Esophagus mucosa (tissue), 1 donor: ENCODE results near the gene PARP15. TPM values are rescaled to one million over a fixed set of nuclear protein-coding genes. Genes with fewer than 3 reads are reported as not detected.
"Not testable (repeated sequence)": the region's sequence is repeated elsewhere in the genome, so short reads cannot be mapped to it uniquely, and the experiment has no call there.

ENCODE experiments used
- ATAC-seq: fragments of 200-7000 bp; cut with Tn5 transposase; one replicate; pipeline ENCODE4 v1.9.1; 2020
- total RNA-seq: library from RNA; stranded (reverse); gene quantifications from one replicate; pipeline ENCODE4 v1.2.4, GENCODE V29; 2023
- donor health status: DM: yes; HTN: yes; CAD: no.

PARP15 gene
- 0.56 TPM for total RNA-seq

DNA sequence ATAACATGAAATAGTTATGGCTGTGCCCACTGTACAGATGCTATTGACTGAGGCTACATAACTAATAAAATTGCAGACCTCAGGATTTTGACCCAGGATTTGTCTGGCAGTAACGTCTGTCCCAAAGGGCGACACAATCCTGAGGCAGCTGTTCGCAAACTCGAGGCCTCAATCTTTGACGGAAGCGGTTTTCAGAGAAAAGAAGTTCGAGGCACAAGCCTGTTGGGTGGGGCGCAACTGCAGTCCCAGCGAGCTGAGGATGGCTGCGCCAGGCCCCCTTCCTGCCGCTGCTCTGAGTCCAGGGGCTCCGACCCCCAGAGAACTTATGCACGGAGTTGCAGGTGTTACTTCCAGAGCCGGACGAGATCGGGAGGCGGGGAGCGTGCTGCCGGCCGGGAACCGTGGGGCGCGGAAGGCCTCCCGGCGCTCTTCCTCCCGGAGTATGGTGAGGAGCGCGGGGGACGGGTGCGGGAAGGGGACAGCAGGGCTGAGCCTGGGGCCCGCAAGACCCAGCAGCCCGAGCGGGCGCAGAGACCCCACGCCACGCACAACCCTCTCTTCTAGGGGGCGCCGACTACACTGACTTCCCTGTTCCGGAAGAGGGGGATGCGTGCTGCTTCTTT, at the start of gene PARP15:
Gene PARP15 (plus strand): TSS at position 242 of the 623 bp plus-strand sequence. CDS start 18 bp downstream, at position 260.
- ATAC-seq: no peak

DNA sequence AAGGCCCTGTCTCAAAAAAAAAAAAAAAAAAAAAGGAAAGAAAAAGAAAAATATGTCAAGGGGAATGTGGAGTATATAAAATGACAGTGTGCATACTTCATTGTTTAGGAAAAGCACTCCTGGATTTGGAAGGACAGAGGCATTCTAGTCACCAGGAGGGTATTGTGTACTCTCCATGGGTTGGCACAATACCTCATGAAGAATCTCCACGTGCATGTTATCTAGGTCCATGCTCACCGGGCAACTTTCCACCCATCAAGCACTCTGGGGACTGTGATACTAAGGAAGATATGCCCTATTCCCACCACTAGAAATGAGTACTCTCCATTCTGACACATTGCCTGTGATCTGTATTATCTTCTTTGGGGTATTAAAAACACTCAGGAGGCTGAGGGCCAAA, 47.3 kb upstream of the PARP15 start:
- ATAC-seq: no peak

DNA sequence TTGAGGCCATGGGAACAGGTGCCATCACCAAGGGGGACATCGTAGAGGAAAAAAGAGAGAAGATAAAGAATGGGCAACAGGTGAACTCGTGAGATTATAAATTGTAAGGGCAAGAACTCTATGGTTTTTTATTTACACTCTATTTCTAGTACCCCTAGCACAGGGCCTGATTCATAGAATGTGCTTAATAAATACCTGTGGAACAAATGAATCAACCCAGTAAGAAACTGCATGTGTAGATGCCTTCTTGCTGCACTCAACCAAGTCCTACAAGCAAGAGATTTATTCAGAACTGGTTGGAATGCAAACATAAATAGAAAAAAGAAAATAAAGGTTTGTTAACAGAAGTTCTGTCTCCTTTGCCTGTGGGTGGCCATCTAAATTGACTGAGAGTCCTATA, 44.0 kb upstream of the PARP15 start:
- no peak for ATAC-seq

DNA sequence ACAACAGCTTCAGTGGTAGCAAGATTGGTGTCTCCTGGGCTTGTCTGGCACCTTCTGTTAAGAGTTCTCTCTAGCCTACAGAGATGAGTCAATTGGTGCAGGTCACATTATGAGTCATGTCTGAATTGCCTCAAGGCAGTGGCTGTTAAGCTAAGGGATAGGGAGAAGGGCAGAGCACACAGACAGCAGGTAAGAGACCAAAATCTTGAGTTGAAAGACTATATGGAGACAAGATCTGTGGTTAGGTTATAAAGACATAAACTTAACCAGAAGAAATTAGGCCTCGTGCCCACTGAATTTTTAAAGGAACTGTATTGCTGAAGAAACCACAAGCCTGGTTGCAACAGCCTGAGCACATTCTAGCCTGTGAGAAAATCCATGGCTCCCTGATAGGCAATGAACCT, 43.5 kb upstream of the PARP15 start:
- ATAC-seq: peak; percentile 99

DNA sequence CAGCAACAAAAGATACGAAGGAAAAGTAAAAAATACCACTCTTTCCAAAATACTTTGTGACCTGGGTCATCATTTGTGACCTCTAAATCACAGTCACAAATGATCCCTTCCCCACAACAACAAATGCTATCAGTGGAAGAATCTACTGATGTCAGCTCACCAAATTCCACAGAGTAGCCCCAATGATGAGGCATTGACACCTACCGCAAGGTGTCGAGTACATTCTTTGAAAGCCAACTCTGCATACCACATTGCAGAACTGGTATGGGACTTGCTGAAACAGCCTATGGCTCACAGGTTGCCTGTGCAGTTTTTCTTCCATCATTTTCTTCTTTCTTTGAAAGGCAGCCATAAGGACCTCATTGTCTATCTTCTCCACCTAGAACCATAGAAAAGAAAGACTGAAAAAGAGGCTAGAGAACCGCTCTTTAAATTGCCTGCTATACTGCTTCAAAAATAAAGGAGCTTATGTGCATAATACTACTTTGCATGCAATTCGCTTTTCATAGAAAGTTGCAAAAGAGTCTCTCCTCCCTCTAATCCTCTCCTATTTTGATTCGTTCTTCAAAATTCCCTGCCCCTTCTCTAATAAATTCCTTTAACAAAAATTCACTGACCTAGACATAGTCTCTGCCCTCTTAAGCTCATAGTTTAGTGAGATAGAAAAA, 41.4 kb upstream of the PARP15 start:
- ATAC-seq: no peak

DNA sequence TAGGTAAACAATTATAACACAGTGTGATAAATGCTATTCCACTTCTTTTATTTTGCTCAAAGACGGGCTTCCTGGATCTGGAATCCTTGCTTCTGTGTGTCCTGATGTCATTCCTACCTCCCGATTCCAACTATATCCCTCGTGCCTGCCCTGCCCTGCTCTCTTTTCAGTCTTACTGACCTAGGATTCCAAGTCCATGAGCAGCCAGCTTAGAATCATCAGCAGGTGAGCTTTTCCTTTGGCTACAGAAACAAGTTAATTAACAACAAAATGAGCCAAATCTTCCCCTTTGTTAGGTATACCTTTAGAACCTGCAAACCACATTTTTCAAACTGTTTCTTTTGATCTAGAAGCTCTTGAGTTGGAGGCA, 40.8 kb upstream of the PARP15 start:
- ATAC-seq: no peak

DNA sequence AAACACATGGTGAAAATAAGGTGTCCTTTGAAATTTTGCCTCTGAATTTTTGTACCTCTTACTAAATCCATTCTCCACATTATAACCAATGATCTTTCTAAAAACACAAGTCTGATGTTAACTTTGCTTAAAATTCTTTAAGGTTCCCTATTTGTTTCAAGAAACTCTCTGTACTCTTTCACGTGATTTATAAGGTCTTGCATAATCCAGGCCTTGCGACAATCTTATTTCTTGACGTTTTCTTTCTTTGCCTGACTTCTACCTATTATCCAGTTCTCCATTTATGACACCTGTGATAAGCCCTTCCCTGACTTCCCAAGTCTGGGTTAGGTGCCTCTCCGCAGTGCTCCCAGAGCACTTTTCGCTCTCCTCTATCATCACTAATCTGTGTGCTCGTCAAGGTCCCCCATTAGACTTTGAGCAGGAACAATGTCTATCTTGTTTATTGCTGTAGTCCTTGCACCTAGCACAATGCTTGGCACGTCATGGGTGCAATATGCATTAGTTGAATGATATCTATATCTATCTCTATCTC, 38.4 kb upstream of the PARP15 start:
- ATAC-seq: no peak

DNA sequence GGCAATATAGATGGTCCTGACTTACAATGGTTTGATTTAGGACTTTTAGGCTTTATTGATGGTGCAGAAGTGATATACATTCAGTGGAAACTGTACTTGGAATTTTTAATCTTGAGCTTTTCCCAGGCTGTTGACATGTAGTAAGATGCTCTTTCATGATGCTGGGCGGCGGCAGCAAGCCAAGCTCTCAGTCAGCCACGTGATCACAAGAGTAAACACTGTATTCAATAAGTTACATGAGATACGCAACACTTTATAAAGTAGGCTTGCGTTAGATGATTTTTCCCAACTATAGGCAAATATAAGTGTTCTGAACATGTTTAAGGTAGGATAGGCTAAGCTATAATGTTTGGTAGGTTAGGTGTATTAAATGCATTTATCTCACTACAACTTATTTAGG, 31.3 kb upstream of the PARP15 start:
- no peak for ATAC-seq

DNA sequence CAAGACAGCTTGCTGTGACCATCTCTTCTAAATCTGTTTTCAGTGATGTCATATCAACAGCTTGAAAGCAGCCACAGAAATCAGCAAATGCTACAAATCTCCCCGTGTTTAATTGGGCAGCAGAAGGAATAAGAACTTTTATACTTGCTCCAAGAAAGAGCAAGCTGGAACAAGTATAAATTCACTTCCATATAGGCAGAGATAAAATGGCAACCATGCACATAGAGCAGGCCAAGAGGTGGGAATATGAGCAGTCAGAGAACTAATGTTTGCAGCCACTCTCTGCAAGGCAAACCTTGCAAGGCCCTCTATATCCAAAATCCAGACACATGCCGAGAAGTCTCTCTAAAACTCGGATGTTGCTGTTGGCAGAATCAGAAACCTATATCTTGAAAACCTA, 29.4 kb upstream of the PARP15 start:
- ATAC-seq: no peak

DNA sequence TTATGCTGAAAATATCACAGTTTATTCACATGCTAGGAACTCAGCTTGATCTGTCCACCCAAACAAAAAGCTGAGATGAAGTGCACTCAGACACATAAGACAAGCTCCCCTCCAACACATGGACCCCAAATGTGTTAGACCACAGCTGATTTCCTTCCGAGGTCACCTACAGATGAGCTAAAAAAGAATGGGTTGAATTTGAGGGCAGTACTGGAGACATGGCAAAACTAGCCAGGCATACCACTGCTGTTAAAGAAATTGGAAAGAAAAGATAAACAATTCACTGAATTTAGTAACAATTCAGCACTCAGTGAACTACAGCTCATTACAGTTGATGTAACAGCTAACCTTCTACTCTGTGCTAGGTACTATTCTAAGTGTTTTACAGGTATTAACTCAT, 28.8 kb upstream of the PARP15 start:
- no peak for ATAC-seq

DNA sequence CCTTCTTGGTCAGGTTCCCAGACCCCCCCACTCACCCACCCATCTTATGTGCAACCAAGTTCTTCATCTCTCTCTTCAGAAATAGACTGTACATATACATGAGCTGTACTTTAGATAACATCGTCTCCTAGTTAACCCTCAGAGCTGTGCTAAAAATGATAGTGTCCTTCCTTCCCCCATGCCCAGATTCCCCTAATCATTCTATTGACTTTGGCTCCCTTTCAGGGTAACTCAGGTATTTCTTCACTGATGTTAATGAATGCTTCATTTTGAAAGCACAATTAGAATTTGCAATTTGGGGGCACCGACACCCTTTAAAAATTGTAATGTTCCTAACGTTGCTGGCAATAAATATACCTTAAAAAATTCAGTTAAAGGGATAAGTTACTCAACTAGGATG, 24.3 kb upstream of the PARP15 start:
- ATAC-seq: no peak

DNA sequence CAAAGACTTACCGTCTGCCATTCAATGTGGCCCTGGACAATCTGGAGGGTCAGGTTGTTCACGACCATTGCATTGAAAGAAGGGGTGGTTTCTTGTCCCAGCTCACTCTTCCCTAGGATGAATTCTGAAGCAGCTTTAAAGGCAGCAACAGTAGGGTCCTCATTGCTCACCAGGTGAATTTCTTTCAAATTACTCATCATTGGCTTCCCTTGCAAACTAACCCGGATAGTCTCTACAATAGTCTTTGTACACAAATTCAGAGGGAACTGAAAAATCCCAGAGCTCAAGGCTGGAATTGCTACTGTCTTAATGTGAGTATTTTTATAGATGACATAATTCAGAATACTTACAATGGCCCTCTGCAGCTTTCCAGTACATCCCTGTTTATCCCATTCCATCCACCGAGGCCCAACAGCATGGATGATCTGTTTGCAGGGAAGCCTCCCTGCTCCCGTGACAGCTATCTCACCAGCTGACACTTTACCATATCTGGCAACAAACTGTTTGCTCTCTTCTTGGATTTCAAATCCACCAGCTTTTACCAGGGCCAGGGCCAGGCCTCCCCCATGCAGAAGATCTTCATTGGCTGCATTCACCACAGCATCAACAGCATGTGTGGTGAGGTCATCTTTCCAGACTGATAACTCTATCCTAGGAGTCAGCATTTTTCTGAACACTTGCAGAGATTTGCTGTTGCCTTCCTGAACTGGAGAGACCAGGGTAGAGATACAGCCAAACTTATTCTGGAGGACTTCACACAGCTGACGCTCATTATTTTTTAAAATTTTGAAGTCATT, 22.0 kb upstream of the PARP15 start:
- ATAC-seq: no peak

DNA sequence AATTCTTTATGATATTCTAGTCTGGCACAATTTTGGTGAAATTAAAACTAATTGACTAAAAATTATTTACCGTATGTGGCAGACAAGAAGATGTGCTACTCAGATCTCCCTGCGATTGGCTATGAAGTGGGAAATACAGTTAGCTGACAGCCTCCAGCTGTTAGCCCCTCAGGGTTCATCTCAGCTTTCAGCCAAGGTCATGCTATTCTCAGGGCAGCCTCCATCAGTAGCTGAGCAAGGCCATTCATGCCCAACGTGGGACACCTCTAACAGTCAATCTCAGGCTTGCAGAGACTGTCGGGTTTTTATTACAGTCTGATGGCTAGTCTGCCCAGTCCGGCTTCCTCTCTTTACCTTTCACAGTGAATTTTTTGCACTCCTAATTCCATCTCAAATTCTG, 20.1 kb upstream of the PARP15 start:
- ATAC-seq: no peak

DNA sequence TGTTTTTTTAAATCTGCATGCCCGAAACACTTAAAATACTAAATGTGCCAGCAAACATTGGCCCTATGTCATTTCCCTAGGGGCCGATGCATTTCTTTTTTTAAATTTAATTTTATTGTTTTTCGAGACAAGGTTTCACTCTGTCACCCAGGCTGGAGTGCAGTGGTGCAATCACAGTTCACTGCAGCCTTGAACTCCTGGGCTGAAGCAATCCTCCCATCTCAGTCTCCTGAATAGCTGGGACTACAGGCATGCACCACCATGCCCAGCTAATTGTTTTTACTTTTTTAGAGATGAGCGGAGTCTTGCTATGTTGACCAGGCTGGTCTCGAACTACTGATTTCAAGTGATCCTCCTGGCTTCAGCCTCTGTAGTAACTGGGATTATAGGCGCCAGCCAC, 18.8 kb upstream of the PARP15 start:
- no peak for ATAC-seq

DNA sequence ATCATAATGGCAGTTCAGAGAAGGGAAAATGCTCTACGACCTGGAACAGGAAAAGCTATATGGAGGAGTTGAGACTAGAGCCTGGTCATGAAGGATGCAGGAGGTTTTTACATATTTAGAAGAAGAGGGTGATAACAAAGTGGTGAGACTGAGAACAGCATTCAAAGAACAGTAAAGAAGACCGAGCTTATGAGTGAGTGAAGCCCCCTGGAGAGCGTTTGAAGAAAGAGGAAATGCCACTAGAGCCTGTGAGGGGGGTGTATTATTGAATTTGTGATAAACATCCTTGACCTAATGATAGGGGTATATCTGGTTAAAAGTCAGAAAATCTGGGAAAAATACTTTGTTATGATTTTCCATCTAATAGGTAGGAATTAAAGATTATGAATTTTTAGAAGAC, 17.5 kb upstream of the PARP15 start:
- no peak for ATAC-seq

DNA sequence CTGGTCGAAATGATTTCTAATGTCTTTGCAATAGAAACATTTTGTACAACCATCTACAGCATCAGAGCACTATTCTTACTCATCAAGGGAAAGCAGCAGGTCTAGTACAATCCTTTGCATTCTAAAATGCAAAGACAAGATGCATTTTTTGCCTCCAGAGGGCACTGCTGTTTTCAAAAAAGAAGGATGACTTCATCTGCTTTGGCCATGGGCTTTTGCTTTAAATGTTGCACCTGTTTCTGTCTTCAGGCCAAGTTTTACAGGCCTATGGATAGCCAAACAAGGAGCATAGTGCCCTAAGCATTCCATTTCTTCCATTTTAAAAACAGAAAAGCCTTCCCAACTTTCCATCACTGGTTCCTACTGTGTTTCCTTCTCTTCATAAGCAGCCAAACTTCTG, 16.8 kb upstream of the PARP15 start:
- no peak for ATAC-seq

DNA sequence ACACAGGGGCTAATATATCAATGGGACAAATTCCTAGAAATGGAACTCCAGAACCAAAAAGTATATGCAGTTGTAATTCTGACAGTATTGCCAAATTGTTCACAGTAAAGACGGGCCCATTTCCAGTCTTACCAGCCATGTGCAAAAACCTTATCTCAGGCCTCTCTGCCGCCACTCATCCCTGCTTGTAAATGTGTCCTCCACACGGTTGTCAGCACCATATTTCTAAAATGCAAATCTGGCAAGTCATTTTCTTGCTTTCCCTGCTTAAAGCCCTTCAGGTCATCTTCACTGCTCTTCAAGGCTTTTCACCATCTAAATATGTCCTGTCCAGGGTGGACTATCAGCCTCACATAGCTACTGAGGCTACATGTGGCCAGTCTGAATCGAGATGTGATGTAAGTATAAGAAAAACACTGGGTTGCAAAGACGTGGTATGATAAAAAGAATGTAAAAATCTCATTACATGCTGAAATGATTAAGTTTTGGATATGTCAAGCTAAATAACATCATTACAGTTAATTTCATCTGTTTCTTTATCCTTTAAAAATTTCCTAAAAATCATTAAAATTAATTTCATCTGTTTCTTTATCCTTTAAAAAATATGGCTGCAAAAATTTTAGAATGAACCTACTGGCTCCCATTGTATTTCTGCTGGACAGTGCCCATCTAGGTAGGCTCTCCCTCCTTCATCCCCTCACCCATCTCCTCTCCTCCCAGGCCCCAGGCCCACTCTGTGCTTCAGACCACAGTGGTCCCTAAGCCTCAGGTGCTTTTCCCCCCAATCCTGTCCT, 14.3 kb upstream of the PARP15 start:
- ATAC-seq: no peak

DNA sequence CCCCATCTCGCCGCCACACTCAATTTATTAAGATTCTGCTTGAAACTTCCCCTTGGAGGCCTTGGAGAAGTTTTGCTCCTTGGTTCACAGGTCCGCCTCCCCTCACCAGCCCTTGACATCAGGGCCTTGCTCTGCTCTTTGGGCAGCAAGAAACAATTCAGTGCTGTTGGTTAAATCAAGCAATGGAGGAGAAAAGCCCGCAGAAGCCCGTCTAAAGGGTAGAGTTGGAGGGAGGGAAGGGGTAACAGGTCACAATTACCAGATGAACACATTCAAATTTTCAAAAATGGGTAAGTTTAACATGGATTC, 13.8 kb upstream of the PARP15 start:
- ATAC-seq: no peak

DNA sequence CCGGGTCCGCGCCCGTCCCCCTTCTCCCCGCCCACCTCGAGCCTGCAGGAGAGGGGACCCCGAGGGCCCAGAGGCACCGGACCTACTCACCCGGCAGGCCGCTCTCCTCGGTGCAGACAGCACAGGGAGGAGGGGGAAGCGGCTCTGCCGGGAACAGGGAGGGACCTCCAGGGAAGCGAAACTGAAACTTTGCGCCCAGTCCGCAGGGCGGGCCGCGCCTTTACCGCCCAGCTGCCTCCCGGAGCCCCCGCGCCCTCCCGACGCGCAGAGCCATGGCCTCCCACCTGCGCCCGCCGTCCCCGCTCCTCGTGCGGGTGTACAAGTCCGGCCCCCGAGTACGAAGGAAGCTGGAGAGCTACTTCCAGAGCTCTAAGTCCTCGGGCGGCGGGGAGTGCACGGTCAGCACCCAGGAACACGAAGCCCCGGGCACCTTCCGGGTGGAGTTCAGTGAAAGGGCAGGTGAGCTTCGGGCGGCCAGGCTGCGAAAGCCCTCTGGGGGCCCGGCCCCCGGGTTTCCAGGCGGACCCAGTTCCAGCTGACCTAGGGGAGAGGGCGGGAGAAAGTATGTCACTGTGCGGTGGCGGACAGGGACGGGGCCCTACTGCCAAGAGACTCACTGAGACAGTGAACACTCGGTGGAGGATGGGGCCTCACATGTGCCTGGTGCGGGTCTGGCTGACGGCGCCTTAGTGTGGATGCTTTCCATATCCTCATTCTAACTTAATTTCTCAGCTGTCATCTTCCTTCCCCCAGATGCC, 13.1 kb upstream of the PARP15 start, which contains the start of the genes DTX3L and PARP9:
Gene DTX3L (plus strand): TSS at position 184 of the 758 bp plus-strand sequence. CDS start 89 bp downstream, at position 273.
Gene PARP9 (minus strand): TSS at position 146 of the 758 bp plus-strand sequence. CDS start 4,680 bp downstream, outside the sequence.
- peak; percentile 97 for ATAC-seq

DNA sequence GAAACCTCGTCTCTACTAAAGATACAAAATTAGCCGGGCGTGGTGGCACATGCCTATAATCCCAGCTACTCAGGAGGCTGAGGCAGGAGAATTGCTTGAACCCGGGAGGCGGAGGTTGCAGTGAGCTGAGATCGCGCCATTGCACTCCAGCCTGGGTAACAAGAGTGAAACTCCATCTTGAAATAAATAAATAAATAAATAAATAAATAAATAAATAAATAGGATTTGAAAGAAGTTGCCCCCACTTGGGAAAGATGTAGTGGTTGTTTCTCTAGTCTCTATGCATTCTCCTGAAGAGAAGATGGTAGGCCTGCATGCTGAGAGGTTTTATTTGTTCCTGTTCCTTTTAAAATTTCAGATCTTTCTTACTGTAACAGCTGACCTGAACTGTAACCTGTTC, 9.3 kb upstream of the PARP15 start:
- ATAC-seq: not testable (repeated sequence)

DNA sequence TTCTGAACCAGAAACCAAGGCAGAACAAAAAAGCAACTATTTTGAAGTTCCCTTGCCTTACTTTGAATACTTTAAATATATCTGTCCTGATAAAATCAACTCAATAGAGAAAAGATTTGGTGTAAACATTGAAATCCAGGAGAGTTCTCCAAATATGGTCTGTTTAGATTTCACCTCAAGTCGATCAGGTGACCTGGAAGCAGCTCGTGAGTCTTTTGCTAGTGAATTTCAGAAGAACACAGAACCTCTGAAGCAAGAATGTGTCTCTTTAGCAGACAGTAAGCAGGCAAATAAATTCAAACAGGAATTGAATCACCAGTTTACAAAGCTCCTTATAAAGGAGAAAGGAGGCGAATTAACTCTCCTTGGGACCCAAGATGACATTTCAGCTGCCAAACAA, 8.7 kb upstream of the PARP15 start:
- no peak for ATAC-seq

DNA sequence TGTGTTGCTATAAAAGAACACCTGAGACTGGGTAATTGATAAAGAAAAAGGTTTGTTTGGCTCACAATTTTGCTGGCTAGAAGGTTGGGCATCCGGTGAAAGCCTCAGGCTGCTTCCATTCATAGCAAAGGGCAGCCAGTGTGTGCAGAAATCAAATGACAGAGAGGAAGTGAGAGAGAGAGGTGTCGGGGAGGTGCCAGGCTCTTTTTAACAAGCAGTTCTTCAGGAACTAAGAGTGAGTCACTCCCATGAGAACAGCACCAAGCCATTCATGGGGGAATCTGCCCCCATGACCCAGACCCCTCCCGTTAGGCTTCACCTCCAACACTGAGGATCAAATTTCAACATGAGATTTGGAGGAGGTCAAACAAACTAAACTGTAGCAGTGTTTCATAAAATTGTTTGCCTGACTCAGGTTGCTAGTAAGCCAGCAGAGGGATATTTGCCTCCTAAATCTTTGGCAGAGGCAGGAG, 4.5 kb upstream of the PARP15 start:
- ATAC-seq: peak; percentile 93
